ENCODE data around the gene ATP8A2. TPM values are rescaled to one million over a fixed set of nuclear protein-coding genes. Genes with fewer than 3 reads are reported as not detected.

ATP8A2 gene
- total RNA-seq, 1 donor from 2014 or later: 4.2 TPM

DNA sequence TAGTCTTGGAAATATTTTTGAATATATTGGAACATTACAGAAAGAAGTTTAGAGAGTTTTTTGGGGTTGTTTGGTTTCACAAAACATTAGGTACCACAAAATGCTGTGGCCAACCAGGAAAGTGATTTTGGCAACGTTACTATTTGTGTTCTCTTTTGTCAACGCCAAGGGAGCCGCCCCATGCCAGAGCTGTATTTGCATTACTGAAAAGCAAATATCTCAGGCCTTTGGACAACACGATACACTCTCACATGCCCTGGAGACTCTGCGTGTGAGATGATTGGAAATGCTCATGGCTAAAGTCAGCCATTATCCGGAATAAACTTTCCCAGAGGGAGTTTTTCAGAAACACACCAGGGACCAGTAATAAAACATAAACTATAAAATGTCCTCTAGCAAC lies 355.5 kb downstream of the ATP8A2 start:
- TF ChIP-seq EZH2phosphoT487 (IDR thresholded peaks at IDR 0.05): no peak
- no peak overlapping the region for H3K4me3 ChIP-seq
- no peaks in the 10 kb centered on the region for H4K20me1 ChIP-seq (ENCODE audit: low read depth)
- peaks cover 6% of the 10 kb centered on the region for H3K4me1 Mint-ChIP-seq
- H2AFZ ChIP-seq (replicated peaks): no peak overlapping the region
- no peak overlapping the region for H3K4me2 ChIP-seq
- no peaks in the 10 kb centered on the region for H3K79me2 ChIP-seq (ENCODE audit: low read depth)
- H3K4me1 ChIP-seq: peaks cover 7% of the 10 kb centered on the region
- no peak overlapping the region for H3K4me3 Mint-ChIP-seq
- no peaks in the 10 kb centered on the region for H3K9me3 ChIP-seq (ENCODE audit: low read depth)
- no peak overlapping the region for H3K9ac ChIP-seq
- H3K27ac Mint-ChIP-seq: no peak overlapping the region
- H3K27me3 ChIP-seq: no peaks in the 10 kb centered on the region
- no peak for DNase-seq (ENCODE audit: low spot score)
- H3K36me3 Mint-ChIP-seq: no peaks in the 10 kb centered on the region
- no peaks in the 10 kb centered on the region for H3F3A ChIP-seq (ENCODE audit: low read depth)
- H3K27ac ChIP-seq: no peak overlapping the region
- H3K9me3 Mint-ChIP-seq: no peaks in the 10 kb centered on the region
- H3K36me3 ChIP-seq: no peaks in the 10 kb centered on the region
- H3K27me3 Mint-ChIP-seq (ENCODE audit: insufficient read depth, low read depth): peaks cover 5% of the 10 kb centered on the region

DNA sequence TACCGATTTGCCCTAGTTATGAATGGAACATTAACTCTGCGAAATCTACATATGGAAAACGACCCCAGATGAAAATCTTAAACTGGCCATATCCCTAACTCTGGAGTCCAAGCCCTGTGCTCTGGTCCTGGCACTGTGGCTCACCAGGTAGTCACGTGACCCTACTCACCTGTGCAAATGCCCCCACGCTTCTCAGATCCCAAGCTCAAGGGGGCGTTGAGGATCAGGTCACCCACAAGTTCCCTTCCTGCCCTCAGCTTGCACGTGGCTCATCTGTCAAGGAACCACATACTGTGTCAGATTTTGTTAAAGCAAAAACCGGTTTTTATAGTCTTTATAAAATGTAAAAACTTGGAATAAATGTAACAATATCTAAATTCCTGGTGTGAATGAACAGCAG lies 356.0 kb downstream of the ATP8A2 start:
- Histone ChIP-seq H3K9me3 (ENCODE audit: low read depth) (no peaks in the 10 kb centered on the region), H3K27me3 (no peaks in the 10 kb centered on the region), H4K20me1 (ENCODE audit: low read depth) (no peaks in the 10 kb centered on the region), H3F3A (ENCODE audit: low read depth) (no peaks in the 10 kb centered on the region), H3K27ac (no peak overlapping the region), H3K4me3 (no peak overlapping the region), H3K36me3 (no peaks in the 10 kb centered on the region), H3K4me1 (peaks cover 7% of the 10 kb centered on the region), H3K9ac (no peak overlapping the region), H2AFZ (replicated peaks) (no peak overlapping the region), H3K4me2 (no peak overlapping the region), H3K79me2 (ENCODE audit: low read depth) (no peaks in the 10 kb centered on the region)
- DNase-seq (ENCODE audit: low spot score): no peak
- Mint-ChIP-seq H3K27me3 (ENCODE audit: insufficient read depth, low read depth) (peaks cover 5% of the 10 kb centered on the region), H3K27ac (no peak overlapping the region), H3K9me3 (no peaks in the 10 kb centered on the region), H3K36me3 (no peaks in the 10 kb centered on the region), H3K4me3 (no peak overlapping the region), H3K4me1 (peaks cover 6% of the 10 kb centered on the region)
- TF ChIP-seq CTCF (IDR thresholded peaks at IDR 0.05) (no peak), EZH2phosphoT487 (IDR thresholded peaks at IDR 0.05) (no peak), EZH2 (IDR thresholded peaks at IDR 0.05) (no peak)

- Mint-ChIP-seq H3K9me3 (no peaks in the 10 kb centered on the region), H3K27me3 (ENCODE audit: insufficient read depth, low read depth) (peaks cover 5% of the 10 kb centered on the region), H3K4me3 (no peak overlapping the region), H3K27ac (no peak overlapping the region), H3K36me3 (no peaks in the 10 kb centered on the region), H3K4me1 (peaks cover 12% of the 10 kb centered on the region)
- no peaks in the 10 kb centered on the region for H3K36me3 ChIP-seq
- no peak for DNase-seq (ENCODE audit: low spot score)
- H3K79me2 ChIP-seq (ENCODE audit: low read depth): no peaks in the 10 kb centered on the region
- H4K20me1 ChIP-seq (ENCODE audit: low read depth): no peaks in the 10 kb centered on the region
- no peak for TF ChIP-seq EZH2 (IDR thresholded peaks at IDR 0.05)
- TF ChIP-seq CTCF (IDR thresholded peaks at IDR 0.05): no peak
- TF ChIP-seq EZH2phosphoT487 (IDR thresholded peaks at IDR 0.05): no peak
- H2AFZ ChIP-seq (replicated peaks): no peak overlapping the region
- H3K9me3 ChIP-seq (ENCODE audit: low read depth): no peaks in the 10 kb centered on the region
- H3K4me2 ChIP-seq: no peak overlapping the region
- no peaks in the 10 kb centered on the region for H3K27me3 ChIP-seq
- no peak overlapping the region for H3K27ac ChIP-seq
- H3K9ac ChIP-seq: no peak overlapping the region
- no peak overlapping the region for H3K4me3 ChIP-seq
- no peaks in the 10 kb centered on the region for H3F3A ChIP-seq (ENCODE audit: low read depth)
- peaks cover 14% of the 10 kb centered on the region for H3K4me1 ChIP-seq
Observed at GRCh38 chr13:25729201-25729600, 357.4 kb downstream of the ATP8A2 start.

GRCh38 chr13:25731037-25731436 lies 359.3 kb downstream of the ATP8A2 start:
- Histone ChIP-seq H3K4me2 (no peak overlapping the region), H3F3A (ENCODE audit: low read depth) (no peaks in the 10 kb centered on the region), H3K4me1 (peaks cover 14% of the 10 kb centered on the region), H3K79me2 (ENCODE audit: low read depth) (no peaks in the 10 kb centered on the region), H2AFZ (replicated peaks) (no peak overlapping the region), H3K9ac (no peak overlapping the region), H3K27me3 (no peaks in the 10 kb centered on the region), H3K27ac (no peak overlapping the region), H4K20me1 (ENCODE audit: low read depth) (no peaks in the 10 kb centered on the region), H3K36me3 (no peaks in the 10 kb centered on the region), H3K4me3 (no peak overlapping the region), H3K9me3 (ENCODE audit: low read depth) (no peaks in the 10 kb centered on the region)
- H3K9me3 Mint-ChIP-seq: no peaks in the 10 kb centered on the region
- peaks cover 5% of the 10 kb centered on the region for H3K27me3 Mint-ChIP-seq (ENCODE audit: insufficient read depth, low read depth)
- no peak for TF ChIP-seq EZH2 (IDR thresholded peaks at IDR 0.05)
- TF ChIP-seq CTCF (IDR thresholded peaks at IDR 0.05): no peak
- TF ChIP-seq EZH2phosphoT487 (IDR thresholded peaks at IDR 0.05): no peak
- no peaks in the 10 kb centered on the region for H3K36me3 Mint-ChIP-seq
- peaks cover 12% of the 10 kb centered on the region for H3K4me1 Mint-ChIP-seq
- no peak for DNase-seq (ENCODE audit: low spot score)
- no peak overlapping the region for H3K27ac Mint-ChIP-seq
- no peak overlapping the region for H3K4me3 Mint-ChIP-seq

Data from neural progenitor cell (in vitro differentiated cells).